Activated CD8-positive, alpha-beta memory T cell treated with anti-CD3 and anti-CD28 coated beads for 48 hours (primary cell): ENCODE results near the gene EXPH5.

Experiments
- DNase-seq, 3 experiments: peaks; one replicate each; pipeline ENCODE4 v3.0.0-alpha.2; 2020; ENCODE audit warnings: low read depth in 2 of 3, low spot score in 2 of 3

Gene EXPH5

DNA sequence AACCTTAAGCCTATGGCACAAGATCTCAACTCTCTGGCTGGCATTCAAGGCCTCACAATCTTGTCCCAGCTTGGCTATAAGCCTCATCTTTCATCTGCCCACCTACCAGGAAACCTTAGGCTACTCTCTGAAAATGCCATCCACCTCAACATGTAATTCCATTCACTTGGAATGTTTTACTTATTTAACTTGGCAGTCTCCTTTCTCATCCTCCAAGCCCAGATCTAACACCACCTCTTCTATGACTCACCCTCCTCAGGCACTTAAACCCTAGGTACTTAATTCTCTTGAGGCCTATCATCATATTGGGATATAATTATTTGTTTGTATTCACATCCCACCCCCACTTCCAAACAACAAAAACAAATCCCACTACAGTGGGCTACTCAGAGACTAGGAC lies 110.4 kb downstream of the EXPH5 start:
- no peak for DNase-seq

DNA sequence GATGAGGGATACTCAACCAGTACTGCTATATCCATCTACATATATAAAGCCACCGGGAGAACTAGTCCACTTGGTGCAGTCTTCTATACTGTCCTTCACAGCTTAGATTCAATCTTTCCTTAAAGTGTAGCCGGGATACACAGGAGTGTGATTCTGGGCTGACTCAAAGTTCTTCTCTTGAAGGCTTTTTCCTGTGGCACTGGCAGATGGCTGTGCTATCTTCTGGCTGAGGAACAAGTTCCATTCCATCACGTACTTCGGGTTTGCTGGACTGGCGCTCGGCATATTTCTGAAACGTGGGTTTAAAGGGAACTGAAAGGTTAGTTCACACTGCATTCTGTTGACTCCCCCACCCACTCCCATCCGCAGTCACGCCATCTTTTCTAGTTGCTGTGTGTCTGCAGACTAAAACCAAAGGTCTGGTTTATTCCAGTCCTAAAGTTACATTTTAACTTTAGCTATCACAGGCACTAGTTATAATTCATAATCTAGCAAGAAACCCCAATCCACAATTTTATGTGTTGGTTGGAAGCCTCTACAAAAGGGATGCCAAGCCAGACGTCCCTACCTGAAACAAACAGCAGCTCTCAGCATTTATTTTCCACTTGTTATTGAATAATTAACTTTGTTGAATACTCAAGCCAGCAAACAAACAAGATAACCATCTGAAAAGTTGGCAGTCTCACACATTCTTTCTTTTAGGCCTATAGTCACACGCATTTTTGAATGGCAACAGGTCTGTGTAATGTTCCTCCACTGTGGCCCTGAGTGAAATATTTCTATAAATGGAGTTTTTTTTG lies 118.7 kb downstream of the EXPH5 start:
- no peak for DNase-seq

DNA sequence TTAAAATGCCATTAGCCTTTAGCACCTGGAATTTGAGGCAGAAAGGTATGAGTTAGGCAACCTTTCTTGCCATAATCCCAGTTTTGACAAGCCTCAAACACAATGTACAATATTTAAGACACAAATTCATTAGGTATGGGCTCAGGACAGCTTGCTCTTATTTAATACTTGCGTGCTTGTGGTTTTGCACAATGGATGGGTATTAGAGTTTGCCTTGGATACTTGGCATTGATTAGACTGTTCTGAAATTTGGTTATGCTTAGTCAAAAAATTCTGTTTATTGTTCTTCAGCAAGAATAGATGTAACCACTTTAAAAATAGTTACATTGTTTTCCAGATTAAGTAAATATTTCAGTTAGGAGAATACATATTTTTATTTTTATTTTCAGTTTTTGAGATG lies 120.9 kb downstream of the EXPH5 start:
- DNase-seq: no peak

DNA sequence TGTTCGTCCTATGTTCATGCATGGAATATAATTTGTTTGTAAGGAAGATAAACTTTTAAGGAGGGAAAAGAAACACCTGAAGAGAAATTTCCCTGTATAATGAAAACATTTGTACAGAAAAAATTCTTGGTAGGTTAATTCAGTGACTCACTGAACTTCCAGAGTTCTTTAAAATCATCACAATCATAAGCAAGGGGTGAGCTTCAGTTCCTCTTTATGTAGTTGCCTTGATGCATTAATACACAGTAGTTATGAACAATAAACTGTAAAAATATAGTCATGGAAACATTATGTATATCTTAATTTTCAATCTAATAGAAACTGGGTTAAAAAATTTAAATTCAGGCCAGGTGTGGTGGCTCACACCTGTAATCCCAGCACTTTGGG lies 125.1 kb downstream of the EXPH5 start:
- no peak for DNase-seq

DNA sequence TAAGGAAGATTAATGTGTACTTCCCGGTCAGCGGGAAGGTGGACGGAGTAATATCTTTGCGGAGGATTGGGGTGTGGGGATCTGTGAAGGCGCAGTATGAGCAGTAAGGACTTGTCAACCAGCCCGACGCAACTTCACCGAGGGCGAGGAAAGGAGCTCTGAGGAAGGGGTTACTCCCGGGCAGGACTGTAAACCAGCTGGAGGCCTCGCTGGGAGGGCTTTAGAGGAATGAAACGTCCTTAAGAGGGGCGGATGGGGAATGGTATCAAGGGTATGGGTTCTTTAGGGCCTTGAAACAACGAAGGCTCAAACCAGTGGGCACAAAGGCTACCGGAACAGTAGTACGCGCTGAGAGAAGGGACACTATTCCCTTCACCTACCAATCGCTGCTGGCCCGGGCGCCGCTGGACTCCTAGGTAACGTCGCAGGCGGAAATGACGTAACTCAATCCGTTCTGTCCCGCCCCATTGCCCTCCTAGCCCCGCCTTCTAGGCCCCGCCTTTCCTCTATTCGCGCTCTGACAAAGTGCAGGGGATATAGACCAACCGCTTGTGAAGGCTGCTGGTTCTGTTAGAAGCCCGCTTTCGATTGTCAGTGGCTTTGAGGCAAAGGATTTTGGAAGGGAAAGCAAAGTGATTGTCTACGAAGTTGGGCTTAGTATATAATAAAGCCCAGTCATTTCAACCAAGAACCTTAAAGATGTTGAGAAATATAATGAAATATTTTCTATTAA lies 126.3 kb downstream of the EXPH5 start, which contains the start of gene C11orf65:
C11orf65 (minus strand) TSS at position 439 of the 733 bp plus-strand sequence. CDS start 5,970 bp downstream, outside the sequence.
- peak; percentile 74 to 86 (median 85) for DNase-seq

DNA sequence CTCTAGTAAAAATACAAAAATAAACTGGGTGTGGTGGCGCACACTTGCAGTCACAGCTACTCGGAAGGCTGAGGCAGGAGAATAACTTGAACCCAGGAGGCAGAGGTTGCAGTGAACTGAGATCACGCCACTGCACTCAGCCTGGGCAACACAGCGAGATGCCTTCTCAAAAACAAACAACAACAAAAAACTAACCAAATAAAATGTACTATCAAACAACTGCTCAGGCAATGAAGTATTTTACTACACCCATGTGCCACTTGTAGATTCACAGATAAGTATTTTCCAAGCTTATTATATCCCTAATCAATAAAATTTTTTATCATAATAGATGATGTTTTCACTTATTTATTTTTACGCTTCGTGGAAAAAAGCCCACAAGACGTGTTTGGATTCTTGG lies 127.2 kb downstream of the EXPH5 start:
- no peak for DNase-seq
